GM06990 (cell line): ENCODE measurements around the gene MUC12.

ENCODE experiments used
- DNase-seq: peaks from one replicate; pipeline ENCODE4 v3.0.0-alpha.2; 2011; ENCODE audit not compliant: insufficient read length; ENCODE audit errors: extremely low read depth
- H3K27me3 ChIP-seq: replicated peaks from 2 replicates; pipeline ENCODE4 v1.6.0; 2011; ENCODE audit warnings: low read length; ENCODE audit not compliant: control insufficient read depth, insufficient read depth
- H3K36me3 ChIP-seq: 2 replicates; pipeline ENCODE4 v1.5.1; 2011; ENCODE audit warnings: low read length; ENCODE audit not compliant: control insufficient read depth, insufficient read depth
- H3K4me3 ChIP-seq: replicated peaks from 2 replicates; pipeline ENCODE4 v1.5.1; 2011; ENCODE audit warnings: low read depth, mild to moderate bottlenecking, control low read depth, low read length
- CTCF ChIP-seq: IDR thresholded peaks from 2 replicates; pipeline ENCODE4 v1.5.1; 2011; ENCODE audit warnings: low read length, control low read depth, mild to moderate bottlenecking, inconsistent platforms; ENCODE audit not compliant: insufficient read depth, poor library complexity, severe bottlenecking

MUC12 gene

GRCh38 chr7:100968650-100969049, 715 bp upstream of the MUC12 start:
- Histone ChIP-seq H3K4me3 (no peak overlapping the region), H3K36me3 (no peaks in the 10 kb centered on the region), H3K27me3 (peaks cover 9% of the 10 kb centered on the region)
- TF ChIP-seq CTCF: no peak
- no peak for DNase-seq

GRCh38 chr7:100971111-100972001, 2.0 kb downstream of the MUC12 start:
- DNase-seq: no peak
- TF ChIP-seq CTCF: no peak
- H3K27me3 ChIP-seq: peaks cover 9% of the 10 kb centered on the region
- no peak overlapping the region for H3K4me3 ChIP-seq
- no peaks in the 10 kb centered on the region for H3K36me3 ChIP-seq

- no peak overlapping the region for H3K4me3 ChIP-seq
- TF ChIP-seq CTCF: no peak
- H3K27me3 ChIP-seq: peaks cover 4% of the 10 kb centered on the region; the same call in 1 of the 2 replicates
- no peak for DNase-seq
- no peaks in the 10 kb centered on the region for H3K36me3 ChIP-seq
Measured at GRCh38 chr7:100972002-100972347, 2.6 kb downstream of the MUC12 start.

GRCh38 chr7:100974021-100974420, 4.7 kb downstream of the MUC12 start:
- TF ChIP-seq CTCF: no peak
- H3K27me3 ChIP-seq: no peaks in the 10 kb centered on the region; the same call in 1 of the 2 replicates
- no peaks in the 10 kb centered on the region for H3K36me3 ChIP-seq
- DNase-seq: no peak
- H3K4me3 ChIP-seq: no peak overlapping the region

- no peak for TF ChIP-seq CTCF
- no peak overlapping the region for H3K4me3 ChIP-seq
- H3K36me3 ChIP-seq: no peaks in the 10 kb centered on the region
- no peak for DNase-seq
- H3K27me3 ChIP-seq: no peaks in the 10 kb centered on the region; the same call in 1 of the 2 replicates
Measured at GRCh38 chr7:100975371-100975821, 6.0 kb downstream of the MUC12 start.
